Activated CD4-positive, alpha-beta T cell treated with anti-CD3 and anti-CD28 coated beads, Interleukin-2, amount 50 U/mL, for 4 hours (primary cell): Measurements from ENCODE around the gene GSAP.
"Not testable (repeated sequence)": the region's sequence is repeated elsewhere in the genome, so short reads cannot be mapped to it uniquely, and the experiment has no call there.

Experiments
- DNase-seq, 2 experiments: peaks; one replicate each; pipeline ENCODE4 v3.0.0-alpha.2; 2020

The GSAP gene

DNA sequence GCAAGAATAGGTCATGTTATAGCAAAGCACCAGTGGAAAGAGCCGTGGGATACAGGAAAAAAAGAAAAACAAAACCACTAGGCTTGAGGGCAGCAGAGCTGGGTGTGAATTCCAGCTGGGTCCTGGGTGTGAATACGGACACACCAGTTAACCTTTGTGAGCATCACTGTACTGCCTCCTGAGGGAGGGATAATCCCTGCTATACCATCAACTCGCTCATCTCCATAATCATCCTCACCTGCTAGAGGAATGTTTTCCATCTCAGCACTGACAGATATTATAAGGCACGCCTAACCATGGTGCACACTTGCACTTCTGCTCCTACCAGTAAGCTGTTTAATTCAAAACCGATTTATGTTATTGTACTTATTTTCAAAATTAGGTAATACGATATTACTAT, 62.2 kb downstream of the GSAP start:
- no peak for DNase-seq

GRCh38 chr7:77353407-77353721, 62.8 kb downstream of the GSAP start:
- no peak for DNase-seq

DNA sequence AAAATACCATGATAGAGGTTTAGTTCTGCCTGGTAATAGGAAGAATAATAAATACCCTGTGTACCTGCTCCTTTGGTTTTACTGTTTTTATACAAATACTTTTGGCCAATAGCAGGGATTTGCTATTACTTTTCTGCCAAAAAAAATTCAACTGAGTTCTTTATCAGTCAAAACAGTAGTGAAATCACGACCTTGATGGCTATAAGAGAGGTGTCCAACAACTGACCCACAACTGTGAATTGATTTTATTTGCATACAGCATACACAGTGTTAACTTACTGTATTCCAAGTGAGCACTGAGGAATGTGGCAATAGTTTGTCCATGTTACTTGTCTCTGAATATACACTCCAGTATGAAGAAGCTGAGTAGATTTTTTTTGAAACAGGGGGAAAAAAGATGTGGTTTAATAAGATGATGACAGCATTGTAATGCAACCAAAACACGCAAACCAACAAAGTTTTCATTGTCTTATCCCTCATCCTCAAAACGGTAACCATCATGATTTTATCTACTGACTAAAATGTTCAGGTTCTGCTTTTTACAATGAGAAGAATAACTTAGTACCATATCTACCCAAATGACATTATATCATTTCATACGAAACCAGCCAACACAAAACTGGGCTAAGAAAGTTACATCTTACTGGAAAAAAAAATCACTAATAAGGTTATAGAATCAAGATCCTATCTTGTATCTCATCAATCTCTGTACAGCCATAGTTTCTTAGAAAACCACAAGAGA, 63.3 kb downstream of the GSAP start:
- DNase-seq = no peak

- DNase-seq = peak; percentile 6 to 13
These were observed 64.6 kb downstream of the GSAP start for GRCh38 chr7:77351539-77352004.

- DNase-seq = no peak
These were observed 67.0 kb downstream of the GSAP start for GRCh38 chr7:77349141-77349540.

GRCh38 chr7:77348371-77348813, 67.8 kb downstream of the GSAP start:
- DNase-seq = no peak

DNA sequence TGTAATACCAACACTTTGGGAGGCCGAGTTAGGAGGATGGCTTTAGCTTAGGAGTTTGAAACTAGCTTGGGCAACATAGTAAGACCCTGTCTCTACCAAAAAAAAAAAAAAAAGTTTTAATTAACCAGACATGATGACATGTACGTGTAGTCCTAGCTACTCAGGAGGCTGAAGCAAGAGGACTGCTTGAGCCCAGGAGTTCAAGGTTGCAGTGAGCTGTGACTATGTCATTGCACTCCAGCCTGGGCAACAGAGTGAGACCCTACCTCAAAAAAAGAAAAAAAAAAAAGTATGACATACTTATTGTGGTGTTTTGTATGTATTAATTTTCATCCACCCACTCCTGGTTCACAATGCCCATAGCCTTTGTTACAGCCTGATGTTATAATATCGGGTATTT, 69.7 kb downstream of the GSAP start:
- DNase-seq = no peak

DNA sequence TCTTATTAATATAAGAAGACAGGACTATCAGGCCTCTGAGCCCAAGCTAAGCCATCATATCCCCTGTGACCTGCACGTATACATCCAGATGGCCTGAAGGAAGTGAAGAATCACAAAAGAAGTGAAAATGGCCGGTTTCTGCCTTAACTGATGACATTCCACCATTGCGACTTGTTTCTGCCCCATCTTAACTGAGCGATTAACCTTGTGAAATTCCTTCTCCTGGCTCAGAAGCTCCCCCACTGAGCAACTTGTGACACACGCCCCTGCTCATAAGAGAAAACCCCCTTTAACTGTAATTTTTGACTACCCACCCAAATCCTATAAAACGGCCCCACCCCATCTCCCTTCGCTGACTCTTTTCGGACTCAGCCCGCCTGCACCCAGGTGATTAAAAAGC, 70.7 kb downstream of the GSAP start:
- not testable (repeated sequence) for DNase-seq

- no peak for DNase-seq
These were observed 76.4 kb downstream of the GSAP start for GRCh38 chr7:77339726-77340125.

GRCh38 chr7:77338883-77339629, 77.1 kb downstream of the GSAP start:
- no peak for DNase-seq

DNA sequence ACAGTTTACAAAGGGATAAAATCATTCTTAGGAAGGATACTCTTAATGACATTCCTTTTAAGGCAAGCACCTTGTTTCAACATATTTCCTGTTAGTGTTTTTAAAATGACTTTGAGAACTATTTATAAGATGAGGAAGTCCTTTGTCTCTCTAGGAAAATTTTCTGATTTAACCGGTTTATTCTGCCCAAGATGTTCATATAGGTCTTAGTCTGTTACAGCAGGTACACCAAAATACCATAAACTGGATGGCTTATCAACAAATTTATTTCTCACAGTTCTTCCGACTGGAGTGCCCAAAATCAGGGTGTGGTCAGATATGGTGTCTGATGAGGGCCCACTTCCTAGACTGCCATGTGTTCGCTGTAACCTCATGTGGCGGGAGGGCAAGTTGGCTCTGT, 77.9 kb downstream of the GSAP start:
- no peak for DNase-seq

GRCh38 chr7:77337456-77337990, 78.6 kb downstream of the GSAP start:
- no peak for DNase-seq

DNA sequence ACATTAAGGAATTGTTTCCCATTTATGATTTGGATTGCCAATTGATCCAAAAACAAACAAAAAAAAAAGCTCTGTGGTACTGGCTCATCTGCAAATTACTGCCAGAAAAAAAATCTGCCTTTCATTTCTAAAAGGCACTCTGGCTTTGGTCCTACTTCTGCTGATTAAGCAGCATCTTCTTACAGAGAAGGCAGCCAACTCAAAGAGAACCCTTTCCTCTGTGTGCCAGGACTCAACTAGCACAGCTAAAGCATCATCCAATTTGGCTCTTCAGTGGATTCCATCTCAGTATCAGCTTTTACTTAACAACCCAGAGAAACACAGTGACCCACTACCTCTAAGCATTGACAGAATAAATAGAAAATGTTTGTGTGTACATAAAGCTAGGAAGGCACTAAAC, 80.6 kb downstream of the GSAP start:
- DNase-seq = no peak

GRCh38 chr7:77334039-77334438, 82.1 kb downstream of the GSAP start:
- DNase-seq = not testable (repeated sequence)

DNA sequence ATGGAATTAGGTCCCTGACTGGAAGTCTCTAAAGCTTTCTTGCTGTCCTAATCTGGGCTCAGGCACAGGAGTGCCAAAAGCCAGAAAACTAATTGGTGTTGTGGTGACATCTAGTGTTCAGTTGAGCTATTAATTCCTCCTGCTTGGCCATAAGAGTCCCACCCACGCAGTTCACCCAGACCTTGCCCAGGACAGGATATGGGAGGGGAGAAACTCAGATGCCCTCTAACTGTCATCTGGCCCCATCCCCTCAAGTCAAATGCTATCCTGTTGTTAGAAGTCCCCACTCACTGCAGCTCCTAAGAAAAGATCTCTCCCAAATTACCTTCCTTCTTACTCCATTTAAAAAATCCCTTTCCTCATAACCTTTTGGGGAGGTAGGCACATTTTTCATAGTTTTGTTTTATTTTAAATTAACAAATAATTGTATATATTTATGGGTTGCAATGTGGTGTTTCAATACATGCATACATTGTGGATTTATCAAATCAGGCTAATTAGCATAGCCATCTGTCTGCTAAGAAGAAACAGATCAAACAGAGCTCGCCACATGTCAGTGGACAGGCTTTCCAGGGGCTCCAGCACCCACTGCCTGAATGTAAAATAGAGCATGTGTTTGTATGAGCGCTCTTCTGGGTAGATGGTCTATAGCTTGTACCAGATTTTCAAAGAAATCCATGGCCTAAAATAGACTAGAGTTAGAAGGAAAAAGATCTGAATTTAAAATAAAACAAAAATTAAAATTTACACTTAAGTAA, 84.0 kb downstream of the GSAP start:
- peak; percentile 6 to 8 for DNase-seq

- no peak for DNase-seq
These were observed 85.8 kb downstream of the GSAP start for GRCh38 chr7:77330169-77330882.

DNA sequence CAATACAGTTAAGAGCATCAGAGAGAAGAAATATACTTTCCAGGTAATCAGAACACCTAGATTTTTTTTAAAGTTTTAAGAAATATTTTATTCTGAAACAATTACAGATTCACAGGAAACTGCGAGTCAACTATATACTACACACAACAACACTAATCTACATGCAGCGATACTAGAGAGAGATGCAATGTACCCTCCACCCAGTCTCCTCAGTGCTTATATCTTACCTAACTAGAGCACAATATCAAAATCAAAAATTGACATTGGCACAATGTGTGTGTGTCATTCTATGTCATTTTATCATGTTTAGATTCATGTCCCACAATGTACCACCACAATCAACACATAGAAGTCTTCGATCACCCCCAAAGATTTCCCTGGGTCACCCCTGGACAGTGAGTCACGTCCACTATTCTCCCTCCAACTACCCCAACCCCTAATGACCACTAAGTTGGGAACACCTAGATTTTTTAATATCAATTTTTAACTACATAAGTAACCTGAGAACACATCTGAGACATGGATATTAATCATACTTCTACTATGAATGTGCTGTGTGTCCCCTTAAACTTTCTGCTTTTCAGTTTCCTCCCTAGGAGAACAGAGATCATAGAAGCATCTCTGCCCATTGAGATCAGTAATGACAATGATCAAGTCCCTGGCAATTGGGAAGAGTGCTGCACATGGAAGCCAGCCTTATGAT, 86.5 kb downstream of the GSAP start:
- no peak for DNase-seq

- DNase-seq = no peak
These were observed 87.5 kb downstream of the GSAP start for GRCh38 chr7:77328669-77329068.

DNA sequence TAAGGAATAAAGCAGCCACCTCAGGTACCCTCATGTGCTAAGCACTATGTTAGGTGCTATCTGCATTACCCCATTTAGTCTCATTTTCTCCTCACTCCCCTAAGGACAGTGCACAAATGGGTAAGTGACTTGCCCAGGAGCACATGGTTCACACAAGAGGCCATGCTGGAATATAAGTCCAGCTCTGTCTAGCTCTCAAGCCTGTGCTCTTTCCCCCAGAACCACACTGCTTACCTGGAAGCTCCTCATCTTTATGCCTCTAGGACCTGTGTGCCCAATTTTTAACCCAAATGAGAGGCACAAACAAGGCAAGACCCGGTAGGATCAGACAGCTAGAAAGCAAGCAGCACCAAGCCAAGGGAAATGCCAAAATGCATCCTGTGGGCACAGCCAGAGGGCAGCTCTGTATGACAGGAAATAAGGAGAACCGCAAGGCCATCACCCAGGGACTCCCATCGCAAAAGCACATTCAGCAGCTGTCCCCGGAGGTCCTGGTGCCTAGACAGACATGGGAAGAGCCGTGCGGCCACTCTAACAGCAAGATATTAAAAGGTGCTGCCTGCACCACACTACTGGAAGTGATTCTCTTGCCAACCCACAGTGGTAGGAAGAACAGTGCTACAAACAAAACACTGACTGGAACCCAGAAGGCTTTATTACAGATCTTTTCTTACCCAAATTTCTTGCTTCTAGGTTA, 88.1 kb downstream of the GSAP start:
- DNase-seq = no peak

DNA sequence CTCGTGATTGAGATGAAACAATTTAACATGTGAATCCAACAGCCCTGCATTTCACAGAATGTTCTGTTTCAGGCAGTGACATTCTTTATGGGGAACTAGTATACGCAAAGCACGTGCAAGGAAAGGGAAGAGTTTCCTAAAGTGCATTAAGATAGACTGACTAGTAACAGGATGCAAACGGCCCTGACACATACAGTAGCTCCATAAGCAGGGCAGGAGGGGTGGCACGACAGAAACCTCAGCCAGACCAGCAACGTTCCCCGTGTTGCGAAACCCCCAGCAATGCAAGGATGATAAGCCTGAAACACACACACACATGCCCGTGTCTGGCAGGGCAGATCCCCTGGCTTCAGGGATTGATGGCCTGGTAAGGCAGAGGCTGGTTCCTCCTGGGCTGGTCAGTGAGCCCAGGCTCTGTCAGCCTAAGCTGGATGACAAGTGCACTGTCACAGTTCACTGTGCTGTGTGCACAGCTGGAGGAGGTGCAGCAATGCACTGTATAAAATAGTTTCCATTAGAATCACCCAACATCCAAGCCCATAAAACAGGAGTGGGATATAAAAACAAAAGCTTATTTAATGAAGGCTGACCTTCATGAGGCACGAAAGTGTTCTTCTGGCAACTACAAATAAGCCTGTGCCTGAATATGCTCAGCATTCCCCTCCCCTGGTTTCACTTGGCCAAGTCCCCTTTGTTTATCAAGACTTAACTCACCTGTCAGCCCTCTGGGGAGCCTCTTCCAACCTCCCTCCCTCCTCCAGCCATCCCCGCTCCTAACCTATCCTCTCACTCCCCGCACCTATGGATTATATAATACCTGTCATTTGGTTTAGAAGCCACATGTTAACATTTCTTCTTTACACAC, 88.8 kb downstream of the GSAP start:
- no peak for DNase-seq
